Nucleus accumbens (tissue), 56 donors: Measurements from ENCODE around the gene CPA3.

Experiments
- DNase-seq, 56 donors: peaks; one replicate each; lab custom pipeline; 2025; lab: John Stamatoyannopoulos, UW

Gene CPA3, protein sequence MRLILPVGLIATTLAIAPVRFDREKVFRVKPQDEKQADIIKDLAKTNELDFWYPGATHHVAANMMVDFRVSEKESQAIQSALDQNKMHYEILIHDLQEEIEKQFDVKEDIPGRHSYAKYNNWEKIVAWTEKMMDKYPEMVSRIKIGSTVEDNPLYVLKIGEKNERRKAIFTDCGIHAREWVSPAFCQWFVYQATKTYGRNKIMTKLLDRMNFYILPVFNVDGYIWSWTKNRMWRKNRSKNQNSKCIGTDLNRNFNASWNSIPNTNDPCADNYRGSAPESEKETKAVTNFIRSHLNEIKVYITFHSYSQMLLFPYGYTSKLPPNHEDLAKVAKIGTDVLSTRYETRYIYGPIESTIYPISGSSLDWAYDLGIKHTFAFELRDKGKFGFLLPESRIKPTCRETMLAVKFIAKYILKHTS

GRCh38 chr3:148865049-148865448 is at the start of gene CPA3:
CPA3 (plus strand) TSS chr3:148865296; CDS start chr3:148865308, 12 bp downstream.
- DNase-seq: no peak

- DNase-seq: peak in 10 of 56 donors; percentile 1 to 37 (median 4)
Measured at GRCh38 chr3:148815316-148816110, 49.6 kb upstream of the CPA3 start.

DNA sequence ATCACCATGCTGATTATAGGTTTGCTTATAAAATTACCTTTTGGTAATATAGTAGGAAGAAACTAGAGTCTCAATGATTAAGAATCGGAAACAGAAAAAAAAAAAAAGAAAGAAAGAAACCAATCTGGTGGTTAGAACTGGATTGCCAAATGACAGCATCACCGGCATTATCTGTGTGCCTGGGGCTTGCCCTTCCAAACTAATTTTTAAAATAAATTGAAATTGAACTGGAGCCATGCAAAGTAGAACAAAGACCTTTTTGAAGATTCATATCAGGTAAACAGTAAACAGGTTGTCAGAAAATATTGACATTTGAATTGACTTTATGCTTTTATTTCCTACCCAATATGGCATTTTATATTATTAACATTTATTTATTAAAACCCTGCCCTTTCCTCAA is 48.7 kb upstream of the CPA3 start:
- no peak for DNase-seq

- no peak for DNase-seq
Measured at GRCh38 chr3:148816981-148817525, 48.0 kb upstream of the CPA3 start.

GRCh38 chr3:148820361-148821245 is 44.5 kb upstream of the CPA3 start:
- no peak for DNase-seq

DNA sequence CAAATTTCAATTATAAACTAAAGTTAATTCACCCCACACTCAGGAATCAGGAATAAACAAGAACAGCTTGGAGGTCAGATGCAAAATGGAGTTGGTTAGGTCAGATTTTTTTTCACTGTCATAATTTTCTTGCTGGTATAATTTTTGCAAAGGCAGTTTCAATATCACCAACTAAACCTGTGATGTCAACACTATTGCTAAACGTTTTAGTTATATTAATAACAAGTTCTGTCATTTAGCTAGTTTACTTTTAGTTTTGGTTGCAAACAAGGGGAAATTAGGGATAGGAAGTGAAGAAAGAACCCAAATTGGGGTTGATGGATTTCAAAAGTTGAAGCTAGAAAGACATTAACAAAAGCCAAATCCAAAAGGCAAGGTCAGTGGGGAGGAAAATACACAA is 42.1 kb upstream of the CPA3 start:
- DNase-seq: no peak

GRCh38 chr3:148825476-148825875 is 39.6 kb upstream of the CPA3 start:
- no peak for DNase-seq

DNA sequence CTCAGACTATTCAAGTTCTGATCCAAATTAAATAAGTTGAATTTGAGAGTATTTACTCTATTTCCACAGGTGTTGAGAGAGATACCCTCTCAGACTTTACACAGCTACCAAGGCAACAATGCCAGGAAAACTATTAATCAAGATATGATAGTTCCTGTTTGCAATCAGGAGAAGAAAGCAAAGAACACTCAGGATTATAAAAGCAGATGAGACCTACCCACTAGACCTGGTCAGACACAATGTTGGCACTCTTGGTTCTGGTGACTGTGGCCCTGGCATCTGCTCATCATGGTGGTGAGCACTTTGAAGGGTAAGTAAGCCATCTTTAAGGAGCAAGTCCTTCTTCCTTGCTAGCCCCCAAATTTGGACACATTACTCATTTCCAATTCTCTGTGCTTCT is 37.5 kb upstream of the CPA3 start, which contains the start of gene CPB1:
TSS of gene CPB1 (plus strand) at position 227 of the 400 bp plus-strand sequence. CDS start at position 240, 13 bp downstream.
- DNase-seq: no peak

- no peak for DNase-seq
Measured at GRCh38 chr3:148828136-148828690, 36.9 kb upstream of the CPA3 start.

GRCh38 chr3:148829926-148830325 is 35.2 kb upstream of the CPA3 start:
- DNase-seq: no peak

GRCh38 chr3:148833223-148833622 is 31.9 kb upstream of the CPA3 start:
- no peak for DNase-seq

DNA sequence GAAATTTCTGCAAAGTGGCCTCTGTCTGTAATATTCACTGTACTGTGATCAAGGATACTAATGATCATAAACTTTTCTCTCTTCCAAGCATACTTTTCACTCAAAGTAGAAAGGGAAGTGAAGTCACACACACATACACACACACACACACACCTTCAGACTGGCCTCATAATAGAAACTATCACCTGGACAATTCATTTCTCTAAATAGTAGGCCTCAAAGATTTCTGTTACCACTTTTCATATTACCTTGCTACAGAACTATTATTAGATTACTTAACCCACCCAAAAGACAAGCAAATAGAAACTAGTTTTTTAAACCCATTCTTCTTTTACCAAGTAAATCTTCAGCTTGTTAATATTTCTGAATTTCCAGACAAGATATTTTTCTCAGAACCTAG is 25.3 kb upstream of the CPA3 start:
- DNase-seq: no peak

- DNase-seq: no peak
Measured at GRCh38 chr3:148840451-148840850, 24.6 kb upstream of the CPA3 start.

GRCh38 chr3:148845756-148846395 is 19.2 kb upstream of the CPA3 start:
- no peak for DNase-seq

GRCh38 chr3:148847351-148847750 is 17.7 kb upstream of the CPA3 start:
- DNase-seq: no peak

- no peak for DNase-seq
Measured at GRCh38 chr3:148848410-148848809, 16.7 kb upstream of the CPA3 start.

- DNase-seq: no peak
Measured at GRCh38 chr3:148852271-148852992, 12.7 kb upstream of the CPA3 start.

GRCh38 chr3:148853076-148853475 is 12.0 kb upstream of the CPA3 start:
- no peak for DNase-seq

GRCh38 chr3:148854061-148854460 is 11.0 kb upstream of the CPA3 start:
- no peak for DNase-seq
